Endothelial cell of umbilical vein (primary cell): ENCODE results near the gene MVB12B. TPM values are rescaled to one million over a fixed set of nuclear protein-coding genes. Genes with fewer than 3 reads are reported as not detected.

Experiments used
- BruUV-seq: library from RNA; stranded (reverse); fragments of 400-500 nt; replicated peaks from 2 replicates; lab custom pipeline; 2021; lab: Mats Ljungman, UMichigan
- CTCF ChIA-PET: fragments of 300-600, 350-600 bp; sonication (Branson Sonifier 250); formaldehyde crosslinking; loops from one replicate; lab custom pipeline; 2021; ENCODE audit warnings: antibody characterized with exemption, inconsistent platforms; lab: Charles Lee
- POLR2A ChIA-PET: fragments of 300-600, 350-600 bp; sonication (Branson Sonifier 250); formaldehyde crosslinking; loops from one replicate; lab custom pipeline; 2021; ENCODE audit warnings: antibody characterized with exemption, inconsistent platforms; lab: Charles Lee
- DNase-seq: peaks from one replicate; pipeline ENCODE4 v3.0.0-alpha.2; 2011; ENCODE audit warnings: low read depth, low spot score
- FAIRE-seq: peaks from 2 replicates; lab custom pipeline; 2011; peaks lifted over from hg19 to GRCh38; lab: Jason Lieb, UNC
- H2AFZ ChIP-seq: 2 replicates; pipeline ENCODE4 v1.6.0; 2012; ENCODE audit warnings: low read depth, low read length, control low read depth, inconsistent platforms
- H3K27ac ChIP-seq: 2 replicates; pipeline ENCODE4 v1.5.1; 2011; ENCODE audit warnings: low read depth, mild to moderate bottlenecking, control low read depth, low read length, moderate library complexity; ENCODE audit not compliant: insufficient read depth
- H3K27me3 ChIP-seq, 2 experiments: 2 replicates each; pipeline versions ENCODE4 v1.6.0 to v1.6.1; 2011; ENCODE audit warnings: low read length in 2 of 2, mixed read lengths in 1 of 2; ENCODE audit not compliant: control insufficient read depth in 2 of 2, insufficient read depth in 2 of 2
- H3K36me3 ChIP-seq, 2 experiments: 2 replicates in 1 of 2; 3 replicates in 1 of 2; pipeline ENCODE4 v1.5.1; 2011; ENCODE audit warnings: low read length in 2 of 2, mild to moderate bottlenecking in 1 of 2, moderate library complexity in 1 of 2; ENCODE audit not compliant: control insufficient read depth in 2 of 2, insufficient read depth in 2 of 2; ENCODE audit errors: extremely low read depth in 1 of 2
- H3K4me1 ChIP-seq: 3 replicates; pipeline ENCODE4 v1.5.1; 2011; ENCODE audit warnings: mild to moderate bottlenecking, low read length; ENCODE audit not compliant: control insufficient read depth, insufficient read depth; ENCODE audit errors: extremely low read depth
- H3K4me2 ChIP-seq: 2 replicates; pipeline ENCODE4 v1.6.1; 2011; ENCODE audit warnings: low read length, control low read depth, mixed read lengths; ENCODE audit not compliant: insufficient read depth
- H3K4me3 ChIP-seq, 3 experiments: fragments of 200-600 bp in 1 of 3; sonication (generic), shearing (Covaris generic) in 1 of 3; replicated peaks in 1 of 3; 2 replicates each; pipeline ENCODE4 v1.5.1; 2011 to 2016; ENCODE audit warnings: control low read depth in 3 of 3, low read length in 3 of 3, mild to moderate bottlenecking in 2 of 3, inconsistent platforms in 1 of 3, low read depth in 1 of 3, moderate library complexity in 1 of 3; ENCODE audit not compliant: insufficient read depth in 1 of 3
- H3K79me2 ChIP-seq: 2 replicates; pipeline ENCODE4 v1.6.0; 2012; ENCODE audit warnings: low read length, inconsistent platforms; ENCODE audit not compliant: control insufficient read depth, insufficient read depth
- H3K9ac ChIP-seq: replicated peaks from 2 replicates; pipeline ENCODE3; 2011; ENCODE audit warnings: low read length, control low read depth; ENCODE audit not compliant: insufficient read depth; ENCODE audit errors: extremely low read depth
- H3K9me1 ChIP-seq: replicated peaks from 3 replicates; pipeline ENCODE4 v1.6.0; 2011; ENCODE audit warnings: mild to moderate bottlenecking, low read length; ENCODE audit not compliant: control insufficient read depth, insufficient read depth; ENCODE audit errors: extremely low read depth
- H3K9me3 ChIP-seq: replicated peaks from 2 replicates; pipeline ENCODE4 v1.5.1; 2012; ENCODE audit warnings: low read length, inconsistent platforms; ENCODE audit not compliant: control insufficient read depth, insufficient read depth
- H4K20me1 ChIP-seq: replicated peaks from 2 replicates; pipeline ENCODE3; 2011; ENCODE audit warnings: mild to moderate bottlenecking, low read length; ENCODE audit not compliant: control insufficient read depth, insufficient read depth; ENCODE audit errors: extremely low read depth
- CTCF ChIP-seq, 2 donors: IDR thresholded peaks; 1 replicate in 1 of 2; 2 replicates in 1 of 2; pipeline ENCODE4 v1.5.1; 2011; ENCODE audit warnings: low read length in 2 of 2, mild to moderate bottlenecking in 2 of 2, moderate library complexity in 2 of 2, control low read depth in 1 of 2, inconsistent platforms in 1 of 2, low read depth in 1 of 2; ENCODE audit not compliant: insufficient read depth in 1 of 2; ENCODE audit errors: extremely low read depth in 1 of 2
- EZH2 ChIP-seq: IDR thresholded peaks from 2 replicates; pipeline ENCODE4 v1.6.1; 2012; ENCODE audit warnings: borderline replicate concordance, low read depth, mild to moderate bottlenecking, moderate library complexity, low read length, inconsistent platforms; ENCODE audit not compliant: severe bottlenecking
- FOS ChIP-seq: IDR thresholded peaks from 2 replicates; pipeline ENCODE4 v1.6.1; 2011; ENCODE audit warnings: mild to moderate bottlenecking, low read length, moderate library complexity, borderline replicate concordance; ENCODE audit not compliant: insufficient read depth
- GATA2 ChIP-seq: IDR thresholded peaks from 2 replicates; pipeline ENCODE4 v1.7.0; 2011; ENCODE audit warnings: low read depth, mild to moderate bottlenecking, moderate library complexity, mixed read lengths, low read length; ENCODE audit not compliant: insufficient read length, insufficient read depth
- JUN ChIP-seq: IDR thresholded peaks from 2 replicates; pipeline ENCODE4 v1.6.1; 2011; ENCODE audit warnings: borderline replicate concordance, low read depth; ENCODE audit not compliant: insufficient read length, insufficient read depth
- MYC ChIP-seq: IDR thresholded peaks from one replicate; pipeline ENCODE4 v1.6.1; 2011; ENCODE audit warnings: mild to moderate bottlenecking, low read depth, low read length
- POLR2A ChIP-seq: IDR thresholded peaks from 2 replicates; pipeline ENCODE4 v1.6.1; 2012; ENCODE audit warnings: low read depth, mild to moderate bottlenecking, control low read depth, low read length
- POLR2AphosphoS5 ChIP-seq: IDR thresholded peaks from 2 replicates; pipeline ENCODE4 v1.6.1; 2012; ENCODE audit warnings: low read depth, mild to moderate bottlenecking, control low read depth, low read length, moderate library complexity; ENCODE audit not compliant: insufficient read depth
- dilution Hi-C: fragments of 300-500 bp; cut with MboI; formaldehyde crosslinking; loops from one replicate; pipeline ENCODE4 v1.15.0; 2019; ENCODE audit warnings: low sequenced_read_pairs; ENCODE audit not compliant: extremely low pct_ligation_motif_present
- intact Hi-C: fragments of 100-400 bp; cut with micrococcal nuclease; formaldehyde crosslinking; loops from one replicate; pipeline ENCODE4 v1.10.0; 2022
- polyA plus RNA-seq, 4 experiments: library from polyadenylated mRNA; depleted of rRNA in 3 of 4; stranded (reverse) in 3 of 4; unstranded in 1 of 4; fragments of >200 nt; gene quantifications; 2 replicates each; pipeline versions ENCODE4 v1.2.1 to v1.2.3, GENCODE V29; 2011 to 2012; ENCODE audit warnings: missing spikeins in 1 of 4
- total RNA-seq: library from RNA; stranded (reverse); gene quantifications from 2 replicates; pipeline ENCODE4 v1.2.3, GENCODE V29; 2021
- TF ChIP-seq, protein P1 (sequence below): IDR thresholded peaks from 2 replicates; pipeline ENCODE4 v1.6.1; 2011; ENCODE audit not compliant: insufficient read depth, insufficient read length

MVB12B gene
- total and polyA plus RNA-seq, 2 donors (not counting 3 experiments of a cell fraction or from before 2014, with no cell fraction given), result 6.6 to 17.3 TPM

DNA sequence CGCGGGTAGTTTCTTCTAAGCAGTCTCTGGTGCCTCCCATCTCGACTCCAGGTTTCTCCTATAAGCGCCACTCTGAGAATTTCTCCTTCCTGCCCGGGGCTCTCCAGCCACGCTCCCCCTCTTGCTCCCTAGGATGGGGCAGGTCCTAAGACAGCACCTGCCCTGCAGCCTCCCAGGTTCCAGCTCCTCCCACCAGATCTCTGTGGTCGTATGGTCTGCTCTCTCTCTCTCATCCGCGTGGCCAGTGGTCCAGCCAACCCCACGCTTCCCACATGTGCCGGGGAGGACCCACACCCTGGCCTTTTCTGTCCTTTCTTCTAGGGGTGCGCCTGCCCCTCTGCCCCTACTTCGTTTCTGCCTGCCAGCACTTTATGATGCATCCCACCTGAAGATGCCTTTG, 40.5 kb downstream of the MVB12B start:
- no peak overlapping the region for H3K9ac ChIP-seq
- DNase-seq (no peak), FAIRE-seq (no peak)
- H3K27ac ChIP-seq, result no peak overlapping the region
- no peaks in the 10 kb centered on the region for H4K20me1 ChIP-seq
- dilution Hi-C loops, result no loop called here
- H3K9me1 ChIP-seq, result no peaks in the 10 kb centered on the region
- ChIA-PET CTCF (no interaction called here), POLR2A (no interaction called here)
- no peak overlapping the region for H2AFZ ChIP-seq
- TF ChIP-seq MYC, result no peak
- TF ChIP-seq, protein P1, sequence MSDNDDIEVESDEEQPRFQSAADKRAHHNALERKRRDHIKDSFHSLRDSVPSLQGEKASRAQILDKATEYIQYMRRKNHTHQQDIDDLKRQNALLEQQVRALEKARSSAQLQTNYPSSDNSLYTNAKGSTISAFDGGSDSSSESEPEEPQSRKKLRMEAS, result no peak
- no peak for TF ChIP-seq EZH2
- TF ChIP-seq CTCF (IDR thresholded peaks at IDR 0.05; ENCODE audit: extremely low read depth in 1 of 2, insufficient read depth in 1 of 2, low read depth in 1 of 2, low read length in 2 of 2), result no peak
- no peak for TF ChIP-seq JUN
- no peak for TF ChIP-seq FOS
- TF ChIP-seq POLR2AphosphoS5, result no peak
- no peak for TF ChIP-seq GATA2
- no peak for TF ChIP-seq POLR2A
- no peaks in the 10 kb centered on the region for H3K36me3 ChIP-seq
- no peak overlapping the region for H3K4me2 ChIP-seq
- BruUV-seq, result no TSS peak
- H3K27me3 ChIP-seq, result no peaks in the 10 kb centered on the region
- H3K9me3 ChIP-seq, result no peaks in the 10 kb centered on the region
- H3K4me1 ChIP-seq, result peaks cover 17% of the 10 kb centered on the region
- H3K4me3 ChIP-seq, result no peak overlapping the region
- H3K79me2 ChIP-seq, result no peaks in the 10 kb centered on the region
- intact Hi-C loops, result no loop called here
